ENCODE results near the gene METTL27. TPM values are rescaled to one million over a fixed set of nuclear protein-coding genes. Genes with fewer than 3 reads are reported as not detected.

Gene METTL27
- total RNA-seq, 3 donors from 2014 or later (not counting 1 experiment from before 2014, with no cell fraction given), result 1.2 TPM; not detected in 2

DNA sequence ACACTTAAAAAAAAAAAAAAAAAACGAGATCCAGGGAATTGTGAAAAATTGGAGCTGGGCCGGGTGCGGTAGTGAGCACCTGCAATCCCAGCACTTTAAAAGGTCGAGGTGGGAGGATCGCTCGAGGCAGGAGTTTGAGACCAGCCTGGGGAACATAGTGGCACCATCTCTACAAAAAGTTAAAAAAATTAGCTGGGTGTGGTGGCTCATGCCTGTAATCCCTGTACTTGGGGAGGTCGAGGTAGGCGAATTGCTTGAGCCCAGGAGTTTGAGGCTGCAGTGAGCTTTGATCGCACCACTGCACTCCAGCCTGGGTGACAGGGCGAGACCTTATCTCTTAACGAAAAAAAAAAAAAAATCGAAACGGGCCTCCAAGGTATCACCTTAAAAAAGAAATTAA, 9.5 kb downstream of the METTL27 start:
- no peak overlapping the region for H3K27ac ChIP-seq (ENCODE audit: low read length)
- intact Hi-C loops (cut with micrococcal nuclease), result no loop called here
- no peak overlapping the region for H3K27ac Mint-ChIP-seq
- peaks cover 3% of the 10 kb centered on the region for H3K27me3 ChIP-seq (ENCODE audit: control insufficient read depth, insufficient read depth, low read length)
- TF ChIP-seq, protein P1, sequence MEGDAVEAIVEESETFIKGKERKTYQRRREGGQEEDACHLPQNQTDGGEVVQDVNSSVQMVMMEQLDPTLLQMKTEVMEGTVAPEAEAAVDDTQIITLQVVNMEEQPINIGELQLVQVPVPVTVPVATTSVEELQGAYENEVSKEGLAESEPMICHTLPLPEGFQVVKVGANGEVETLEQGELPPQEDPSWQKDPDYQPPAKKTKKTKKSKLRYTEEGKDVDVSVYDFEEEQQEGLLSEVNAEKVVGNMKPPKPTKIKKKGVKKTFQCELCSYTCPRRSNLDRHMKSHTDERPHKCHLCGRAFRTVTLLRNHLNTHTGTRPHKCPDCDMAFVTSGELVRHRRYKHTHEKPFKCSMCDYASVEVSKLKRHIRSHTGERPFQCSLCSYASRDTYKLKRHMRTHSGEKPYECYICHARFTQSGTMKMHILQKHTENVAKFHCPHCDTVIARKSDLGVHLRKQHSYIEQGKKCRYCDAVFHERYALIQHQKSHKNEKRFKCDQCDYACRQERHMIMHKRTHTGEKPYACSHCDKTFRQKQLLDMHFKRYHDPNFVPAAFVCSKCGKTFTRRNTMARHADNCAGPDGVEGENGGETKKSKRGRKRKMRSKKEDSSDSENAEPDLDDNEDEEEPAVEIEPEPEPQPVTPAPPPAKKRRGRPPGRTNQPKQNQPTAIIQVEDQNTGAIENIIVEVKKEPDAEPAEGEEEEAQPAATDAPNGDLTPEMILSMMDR (IDR thresholded peaks at IDR 0.05), result no peak
- DNase-seq (no peak), ATAC-seq (no peak)
- H3K4me3 Mint-ChIP-seq, result no peak overlapping the region
- H3K36me3 Mint-ChIP-seq, result no peaks in the 10 kb centered on the region
- H3K27me3 Mint-ChIP-seq (ENCODE audit: low read depth in 2 of 2), result peaks cover 7 to 11% of the 10 kb centered on the region in 2 donors
- no peak overlapping the region for H3K4me3 ChIP-seq (ENCODE audit: low read length)
- 73% methylated on average over 13 of the region's 13 CpGs for WGBS (ENCODE audit: insufficient coverage)
- H3K36me3 ChIP-seq (ENCODE audit: control insufficient read depth, insufficient read depth, low read length), result no peaks in the 10 kb centered on the region
- H3K9me3 Mint-ChIP-seq, result no peaks in the 10 kb centered on the region
- H3K9me3 ChIP-seq (ENCODE audit: control insufficient read depth, insufficient read depth, low read length), result no peaks in the 10 kb centered on the region
- peaks cover 11 to 12% of the 10 kb centered on the region in 2 donors for H3K4me1 Mint-ChIP-seq
- H3K4me1 ChIP-seq (ENCODE audit: control insufficient read depth, insufficient read depth, low read length), result peaks cover 14% of the 10 kb centered on the region

DNA sequence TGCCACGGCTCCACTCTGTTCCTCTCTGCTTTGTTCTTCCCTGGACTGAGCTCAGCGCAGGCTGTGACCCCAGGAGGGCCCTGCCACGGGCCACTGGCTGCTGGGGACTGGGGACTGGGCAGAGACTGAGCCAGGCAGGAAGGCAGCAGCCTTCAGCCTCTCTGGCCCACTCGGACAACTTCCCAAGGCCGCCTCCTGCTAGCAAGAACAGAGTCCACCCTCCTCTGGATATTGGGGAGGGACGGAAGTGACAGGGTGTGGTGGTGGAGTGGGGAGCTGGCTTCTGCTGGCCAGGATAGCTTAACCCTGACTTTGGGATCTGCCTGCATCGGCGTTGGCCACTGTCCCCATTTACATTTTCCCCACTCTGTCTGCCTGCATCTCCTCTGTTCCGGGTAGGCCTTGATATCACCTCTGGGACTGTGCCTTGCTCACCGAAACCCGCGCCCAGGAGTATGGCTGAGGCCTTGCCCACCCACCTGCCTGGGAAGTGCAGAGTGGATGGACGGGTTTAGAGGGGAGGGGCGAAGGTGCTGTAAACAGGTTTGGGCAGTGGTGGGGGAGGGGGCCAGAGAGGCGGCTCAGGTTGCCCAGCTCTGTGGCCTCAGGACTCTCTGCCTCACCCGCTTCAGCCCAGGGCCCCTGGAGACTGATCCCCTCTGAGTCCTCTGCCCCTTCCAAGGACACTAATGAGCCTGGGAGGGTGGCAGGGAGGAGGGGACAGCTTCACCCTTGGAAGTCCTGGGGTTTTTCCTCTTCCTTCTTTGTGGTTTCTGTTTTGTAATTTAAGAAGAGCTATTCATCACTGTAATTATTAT, 10.3 kb downstream of the METTL27 start:
- DNase-seq, result no peak
- TF ChIP-seq, protein P1 (IDR thresholded peaks at IDR 0.05), result no peak
- Mint-ChIP-seq H3K36me3 (no peaks in the 10 kb centered on the region), H3K4me3 (no peak overlapping the region), H3K27me3 (ENCODE audit: low read depth in 2 of 2) (peaks cover 12 to 18% of the 10 kb centered on the region in 2 donors), H3K4me1 (peaks cover 19 to 20% of the 10 kb centered on the region in 2 donors), H3K9me3 (no peaks in the 10 kb centered on the region), H3K27ac (no peak overlapping the region)
- no peak overlapping the region for H3K4me3 ChIP-seq (ENCODE audit: low read length)
- H3K36me3 ChIP-seq (ENCODE audit: control insufficient read depth, insufficient read depth, low read length), result no peaks in the 10 kb centered on the region
- intact Hi-C loops (cut with micrococcal nuclease), result no loop called here
- 93% methylated on average over 15 of the region's 16 CpGs for WGBS (ENCODE audit: insufficient coverage)
- ATAC-seq, result no peak
- peaks cover 22% of the 10 kb centered on the region for H3K4me1 ChIP-seq (ENCODE audit: control insufficient read depth, insufficient read depth, low read length)
- no peaks in the 10 kb centered on the region for H3K9me3 ChIP-seq (ENCODE audit: control insufficient read depth, insufficient read depth, low read length)
- peaks cover 3% of the 10 kb centered on the region for H3K27me3 ChIP-seq (ENCODE audit: control insufficient read depth, insufficient read depth, low read length)
- no peak overlapping the region for H3K27ac ChIP-seq (ENCODE audit: low read length)

DNA sequence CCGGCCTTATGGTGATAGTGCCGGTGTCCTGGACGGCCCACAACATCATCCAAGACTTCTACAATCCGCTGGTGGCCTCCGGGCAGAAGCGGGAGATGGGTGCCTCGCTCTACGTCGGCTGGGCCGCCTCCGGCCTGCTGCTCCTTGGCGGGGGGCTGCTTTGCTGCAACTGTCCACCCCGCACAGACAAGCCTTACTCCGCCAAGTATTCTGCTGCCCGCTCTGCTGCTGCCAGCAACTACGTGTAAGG, 10.8 kb downstream of the METTL27 start:
- intact Hi-C loops (cut with micrococcal nuclease), result no loop called here
- Mint-ChIP-seq H3K4me1 (peaks cover 24 to 25% of the 10 kb centered on the region in 2 donors), H3K9me3 (no peaks in the 10 kb centered on the region), H3K4me3 (no peak overlapping the region), H3K27me3 (ENCODE audit: low read depth in 2 of 2) (peaks cover 17 to 24% of the 10 kb centered on the region in 2 donors), H3K27ac (no peak overlapping the region), H3K36me3 (no peaks in the 10 kb centered on the region)
- Histone ChIP-seq H3K36me3 (ENCODE audit: control insufficient read depth, insufficient read depth, low read length) (no peaks in the 10 kb centered on the region), H3K4me3 (ENCODE audit: low read length) (no peak overlapping the region), H3K9me3 (ENCODE audit: control insufficient read depth, insufficient read depth, low read length) (no peaks in the 10 kb centered on the region), H3K27ac (ENCODE audit: low read length) (no peak overlapping the region), H3K27me3 (ENCODE audit: control insufficient read depth, insufficient read depth, low read length) (peaks cover 3% of the 10 kb centered on the region), H3K4me1 (ENCODE audit: control insufficient read depth, insufficient read depth, low read length) (peaks cover 24% of the 10 kb centered on the region)
- WGBS (ENCODE audit: insufficient coverage), result 95% methylated on average over 16 of the region's 16 CpGs
- ATAC-seq, result no peak
- DNase-seq, result no peak
- TF ChIP-seq, protein P1 (IDR thresholded peaks at IDR 0.05), result no peak
